ENCODE results near the gene KCNN2. TPM values are rescaled to one million over a fixed set of nuclear protein-coding genes. Genes with fewer than 3 reads are reported as not detected.
A peak's percentile ranks its signal among the peaks of the same experiment; 100 is the strongest.

Gene KCNN2
- total RNA-seq, 1 donor from 2014 or later: not detected

DNA sequence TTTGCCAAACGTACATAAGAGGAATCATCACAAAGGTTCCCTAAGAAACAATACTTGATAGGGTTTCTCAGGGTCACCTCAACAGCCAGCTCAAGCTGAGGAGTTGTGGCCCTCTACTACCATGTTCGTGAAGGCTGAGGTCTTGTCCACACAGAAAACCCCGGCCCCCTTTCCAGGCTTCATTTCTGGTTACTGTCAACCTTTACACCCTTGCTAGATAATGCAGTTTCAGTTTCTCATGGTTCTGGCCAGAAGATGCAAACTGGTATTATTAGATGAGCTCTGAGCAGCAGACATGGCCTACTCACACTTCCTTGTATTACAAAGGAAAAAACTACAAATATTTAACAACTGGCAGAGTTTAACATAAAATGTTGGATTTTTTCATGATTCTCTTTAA is 22.8 kb upstream of the KCNN2 start:
- H3K36me3 Mint-ChIP-seq (ENCODE audit: low read depth): no peaks in the 10 kb centered on the region
- no peak for DNase-seq
- H3K27me3 Mint-ChIP-seq: no peaks in the 10 kb centered on the region
- no peaks in the 10 kb centered on the region for H3K9me3 Mint-ChIP-seq
- intact Hi-C loops (cut with micrococcal nuclease): no loop called here
- no peak overlapping the region for H3K4me3 Mint-ChIP-seq
- H3K4me1 Mint-ChIP-seq: no peaks in the 10 kb centered on the region
- H3K27ac Mint-ChIP-seq: no peak overlapping the region

DNA sequence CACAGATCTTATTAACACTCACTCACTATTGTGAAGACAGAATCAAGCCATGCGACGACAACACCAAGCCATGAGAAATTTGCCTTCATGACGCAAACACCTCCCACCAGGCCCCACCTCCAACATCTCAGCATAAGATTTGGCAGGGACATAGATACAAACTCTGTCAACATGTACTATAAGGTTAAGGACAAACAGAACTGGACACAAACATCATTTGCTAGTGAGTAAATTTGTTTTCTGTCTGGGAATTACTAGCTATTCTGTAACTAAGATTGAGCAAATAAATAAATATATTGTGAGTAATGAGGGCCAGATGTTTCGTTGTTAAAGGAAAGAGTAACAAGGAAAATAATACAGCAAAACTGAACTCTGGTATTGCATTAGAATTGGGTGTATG is 15.7 kb upstream of the KCNN2 start:
- no peaks in the 10 kb centered on the region for H3K9me3 Mint-ChIP-seq
- no peaks in the 10 kb centered on the region for H3K27me3 Mint-ChIP-seq
- H3K4me3 Mint-ChIP-seq: no peak overlapping the region
- no peak for DNase-seq
- H3K4me1 Mint-ChIP-seq: no peaks in the 10 kb centered on the region
- no peaks in the 10 kb centered on the region for H3K36me3 Mint-ChIP-seq (ENCODE audit: low read depth)
- intact Hi-C loops (cut with micrococcal nuclease): no loop called here
- H3K27ac Mint-ChIP-seq: no peak overlapping the region

DNA sequence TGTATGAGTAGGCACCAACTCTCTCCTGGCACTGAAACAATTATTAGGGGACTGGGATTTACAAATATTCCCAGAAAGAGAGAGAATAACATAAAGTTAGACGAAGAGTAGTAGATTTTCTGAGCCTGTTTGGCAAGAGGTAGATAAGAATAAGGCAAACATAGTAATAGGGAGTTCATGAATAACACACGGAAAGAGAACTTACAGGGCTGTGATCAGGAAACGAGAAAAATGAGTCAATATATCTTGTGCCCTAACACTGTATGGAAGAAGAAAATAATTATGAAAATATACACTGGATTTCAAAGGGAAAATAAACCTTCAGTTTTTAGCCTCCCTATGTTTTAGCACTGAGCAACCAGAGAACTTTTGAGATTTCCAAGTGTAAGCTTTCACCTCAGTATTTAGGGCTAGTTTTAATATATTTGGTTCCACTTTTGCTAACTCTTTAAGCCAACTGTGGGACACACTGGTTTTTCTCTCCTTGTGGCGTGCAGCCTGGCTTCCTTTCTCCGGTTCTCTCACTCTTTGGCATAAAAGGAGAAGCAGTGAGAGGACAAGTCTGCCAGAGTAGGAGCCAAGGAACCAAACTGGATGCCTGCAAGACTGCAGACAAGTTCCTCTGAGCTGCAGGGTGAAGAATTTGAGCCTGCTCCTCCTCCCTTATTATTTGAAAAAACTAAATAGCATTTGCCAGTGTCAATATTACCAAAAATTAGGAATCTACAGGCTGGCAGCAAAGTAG is 6.6 kb upstream of the KCNN2 start:
- intact Hi-C loops (cut with micrococcal nuclease): no loop called here

DNA sequence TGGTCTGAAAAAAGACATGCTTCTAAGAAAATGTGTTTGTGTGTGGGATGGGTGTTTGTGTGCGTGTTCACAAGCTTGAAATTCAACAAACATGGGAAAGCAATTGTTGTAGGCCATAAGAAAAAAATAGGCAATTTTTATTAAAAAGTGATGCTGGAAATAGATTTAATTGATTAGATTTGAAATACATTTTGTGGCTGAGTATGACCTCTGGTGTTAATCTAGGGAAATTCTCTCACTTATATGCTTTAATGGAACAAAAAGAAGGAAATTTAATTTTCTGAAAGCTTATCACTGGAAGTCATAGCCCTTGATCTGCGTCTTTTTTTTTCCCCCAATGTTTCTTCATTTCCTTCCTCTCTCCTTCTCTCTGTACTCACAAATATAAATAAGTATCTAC is 3.5 kb upstream of the KCNN2 start:
- Mint-ChIP-seq H3K27ac (no peak overlapping the region), H3K4me3 (no peak overlapping the region), H3K4me1 (no peaks in the 10 kb centered on the region), H3K36me3 (ENCODE audit: low read depth) (no peaks in the 10 kb centered on the region), H3K9me3 (no peaks in the 10 kb centered on the region), H3K27me3 (peaks cover 41% of the 10 kb centered on the region)
- no peak for DNase-seq
- intact Hi-C loops (cut with micrococcal nuclease): no loop called here

More for the DNA sequence above, 6.6 kb upstream of the KCNN2 start:
- no peaks in the 10 kb centered on the region for H3K4me1 Mint-ChIP-seq
- no peak overlapping the region for H3K27ac Mint-ChIP-seq
- H3K36me3 Mint-ChIP-seq (ENCODE audit: low read depth): no peaks in the 10 kb centered on the region
- no peak for DNase-seq
- H3K27me3 Mint-ChIP-seq: peaks cover 18% of the 10 kb centered on the region
- no peaks in the 10 kb centered on the region for H3K9me3 Mint-ChIP-seq
- no peak overlapping the region for H3K4me3 Mint-ChIP-seq

DNA sequence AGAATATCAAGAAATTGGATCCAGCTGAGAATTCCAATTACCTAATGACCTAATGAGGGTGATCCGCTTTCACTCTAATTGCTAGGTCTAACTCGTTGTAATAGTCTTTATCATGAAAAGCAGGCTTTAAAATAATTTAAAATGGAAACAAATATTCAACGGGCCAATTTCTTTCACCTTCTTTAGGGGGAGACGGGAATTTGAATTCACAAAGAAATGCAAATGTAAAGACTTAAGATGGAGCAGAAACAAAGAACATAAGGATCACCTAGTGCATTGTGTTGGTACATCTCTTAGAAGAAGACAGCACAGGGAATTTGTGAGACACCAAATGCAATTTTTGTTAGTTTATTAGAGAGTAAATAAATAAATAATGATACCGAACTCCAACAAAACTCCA is 1.5 kb upstream of the KCNN2 start:
- no peak overlapping the region for H3K4me3 Mint-ChIP-seq
- DNase-seq: no peak
- no peaks in the 10 kb centered on the region for H3K4me1 Mint-ChIP-seq
- H3K27me3 Mint-ChIP-seq: peaks cover 53% of the 10 kb centered on the region
- H3K9me3 Mint-ChIP-seq: no peaks in the 10 kb centered on the region
- H3K27ac Mint-ChIP-seq: no peak overlapping the region
- no peaks in the 10 kb centered on the region for H3K36me3 Mint-ChIP-seq (ENCODE audit: low read depth)
- intact Hi-C loops (cut with micrococcal nuclease): loop anchor here (10.0 kb wide), 1 partner anchor 306 kb away; no protein-coding TSS in a partner anchor

DNA sequence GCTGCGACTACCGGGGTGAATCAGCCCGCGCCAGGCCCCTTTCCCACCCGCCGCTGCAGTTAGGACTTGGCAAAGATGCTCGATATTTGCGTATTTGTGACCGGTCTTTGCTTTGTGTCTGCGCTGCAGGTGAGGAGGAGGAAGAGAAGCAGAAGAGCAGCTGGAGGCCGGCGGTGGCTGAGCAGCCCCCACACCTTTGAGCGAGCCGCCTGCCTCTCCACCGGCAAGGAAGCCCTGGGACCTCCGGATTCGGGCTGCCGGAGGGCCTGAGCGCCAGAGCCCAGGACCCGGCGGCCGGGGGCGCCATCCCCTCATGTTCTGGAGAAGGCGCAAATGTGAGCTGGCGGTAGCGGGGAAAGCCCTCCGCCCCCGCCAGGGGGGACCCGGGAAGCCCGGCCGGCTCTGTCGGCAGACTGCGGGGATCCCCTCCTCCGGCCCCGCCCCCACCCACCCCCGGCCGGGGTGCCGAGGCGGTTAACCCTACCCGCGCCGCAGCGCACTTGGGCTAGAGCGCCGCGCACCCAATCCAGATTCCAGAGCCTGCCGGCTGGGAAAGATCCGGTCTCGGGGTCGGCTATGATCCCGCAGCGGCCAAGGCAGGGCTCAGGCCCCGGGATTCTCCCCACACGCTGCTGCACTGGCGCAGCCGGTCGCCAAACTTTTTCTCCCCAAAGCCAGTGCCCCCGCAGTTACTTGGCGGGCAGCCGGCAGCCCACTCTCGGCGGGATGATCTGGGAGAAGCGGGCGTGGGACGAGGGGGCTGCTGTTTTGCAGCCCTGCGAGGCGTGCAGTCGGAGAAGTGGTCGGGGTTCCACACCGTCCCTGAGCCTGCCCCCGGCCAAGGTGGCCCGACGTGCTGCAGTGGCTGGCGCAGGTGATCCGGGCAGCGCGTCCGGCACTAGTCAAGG is 800 bp upstream of the KCNN2 start:
- H3K36me3 Mint-ChIP-seq (ENCODE audit: low read depth): no peaks in the 10 kb centered on the region
- no peaks in the 10 kb centered on the region for H3K9me3 Mint-ChIP-seq
- H3K4me1 Mint-ChIP-seq: no peaks in the 10 kb centered on the region
- H3K4me3 Mint-ChIP-seq: no peak overlapping the region
- H3K27ac Mint-ChIP-seq: no peak overlapping the region
- DNase-seq: no peak
- intact Hi-C loops (cut with micrococcal nuclease): loop anchor here (10.0 kb wide), 1 partner anchor 306 kb away; no protein-coding TSS in a partner anchor
- H3K27me3 Mint-ChIP-seq: peaks cover 54% of the 10 kb centered on the region

DNA sequence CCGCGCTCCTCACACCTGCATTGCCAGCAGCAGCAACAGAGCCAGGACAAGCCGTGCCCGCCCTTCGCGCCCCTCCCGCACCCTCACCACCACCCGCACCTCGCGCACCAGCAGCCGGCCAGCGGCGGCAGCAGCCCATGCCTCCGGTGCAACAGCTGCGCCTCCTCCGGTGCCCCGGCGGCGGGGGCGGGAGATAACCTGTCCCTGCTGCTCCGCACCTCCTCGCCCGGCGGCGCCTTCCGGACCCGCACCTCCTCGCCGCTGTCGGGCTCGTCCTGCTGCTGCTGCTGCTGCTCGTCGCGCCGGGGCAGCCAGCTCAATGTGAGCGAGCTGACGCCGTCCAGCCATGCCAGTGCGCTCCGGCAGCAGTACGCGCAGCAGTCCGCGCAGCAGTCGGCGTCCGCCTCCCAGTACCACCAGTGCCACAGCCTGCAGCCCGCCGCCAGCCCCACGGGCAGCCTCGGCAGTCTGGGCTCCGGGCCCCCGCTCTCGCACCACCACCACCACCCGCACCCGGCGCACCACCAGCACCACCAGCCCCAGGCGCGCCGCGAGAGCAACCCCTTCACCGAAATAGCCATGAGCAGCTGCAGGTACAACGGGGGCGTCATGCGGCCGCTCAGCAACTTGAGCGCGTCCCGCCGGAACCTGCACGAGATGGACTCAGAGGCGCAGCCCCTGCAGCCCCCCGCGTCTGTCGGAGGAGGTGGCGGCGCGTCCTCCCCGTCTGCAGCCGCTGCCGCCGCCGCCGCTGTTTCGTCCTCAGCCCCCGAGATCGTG is 517 bp downstream of the KCNN2 start:
- no peak for DNase-seq
- peak overlapping the region; percentile 58 for H3K27ac Mint-ChIP-seq
- intact Hi-C loops (cut with micrococcal nuclease): loop anchor here (10.0 kb wide), 1 partner anchor 308 kb away; no protein-coding TSS in a partner anchor
- peaks cover 54% of the 10 kb centered on the region for H3K27me3 Mint-ChIP-seq
- H3K4me3 Mint-ChIP-seq: peak overlapping the region; percentile 35
- no peaks in the 10 kb centered on the region for H3K4me1 Mint-ChIP-seq
- no peaks in the 10 kb centered on the region for H3K9me3 Mint-ChIP-seq
- H3K36me3 Mint-ChIP-seq (ENCODE audit: low read depth): no peaks in the 10 kb centered on the region

DNA sequence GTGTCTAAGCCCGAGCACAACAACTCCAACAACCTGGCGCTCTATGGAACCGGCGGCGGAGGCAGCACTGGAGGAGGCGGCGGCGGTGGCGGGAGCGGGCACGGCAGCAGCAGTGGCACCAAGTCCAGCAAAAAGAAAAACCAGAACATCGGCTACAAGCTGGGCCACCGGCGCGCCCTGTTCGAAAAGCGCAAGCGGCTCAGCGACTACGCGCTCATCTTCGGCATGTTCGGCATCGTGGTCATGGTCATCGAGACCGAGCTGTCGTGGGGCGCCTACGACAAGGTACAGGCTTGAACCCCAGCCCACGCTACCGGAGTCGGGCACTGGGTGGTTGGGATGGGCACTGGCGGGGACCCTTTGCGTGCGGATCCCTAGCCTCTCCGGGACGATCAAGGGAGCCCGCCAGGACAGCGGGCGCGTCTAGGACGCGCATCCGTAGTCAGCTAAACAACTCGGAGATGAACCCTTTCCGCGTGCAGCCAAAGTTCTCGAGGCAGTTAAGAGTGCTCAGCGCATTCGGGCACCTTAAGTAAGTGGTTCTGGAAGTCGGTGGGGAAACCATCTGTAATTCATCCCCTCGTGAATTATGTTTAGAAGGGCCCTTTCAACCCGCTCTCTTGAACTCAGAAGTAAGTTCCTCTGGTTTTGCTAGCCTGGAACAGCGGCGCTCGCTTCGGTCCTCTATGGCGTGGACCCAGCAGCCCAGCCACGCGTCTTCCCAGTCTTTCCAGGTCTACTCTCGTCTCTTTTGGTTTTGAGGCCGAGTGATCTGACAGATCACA is 1.3 kb downstream of the KCNN2 start:
- H3K4me1 Mint-ChIP-seq: no peaks in the 10 kb centered on the region
- H3K27ac Mint-ChIP-seq: peak overlapping the region; percentile 55
- no peak for DNase-seq
- H3K36me3 Mint-ChIP-seq (ENCODE audit: low read depth): no peaks in the 10 kb centered on the region
- H3K27me3 Mint-ChIP-seq: peaks cover 54% of the 10 kb centered on the region
- intact Hi-C loops (cut with micrococcal nuclease): loop anchor here (10.0 kb wide), 1 partner anchor 308 kb away; no protein-coding TSS in a partner anchor
- no peaks in the 10 kb centered on the region for H3K9me3 Mint-ChIP-seq
- peak overlapping the region; percentile 7 for H3K4me3 Mint-ChIP-seq

DNA sequence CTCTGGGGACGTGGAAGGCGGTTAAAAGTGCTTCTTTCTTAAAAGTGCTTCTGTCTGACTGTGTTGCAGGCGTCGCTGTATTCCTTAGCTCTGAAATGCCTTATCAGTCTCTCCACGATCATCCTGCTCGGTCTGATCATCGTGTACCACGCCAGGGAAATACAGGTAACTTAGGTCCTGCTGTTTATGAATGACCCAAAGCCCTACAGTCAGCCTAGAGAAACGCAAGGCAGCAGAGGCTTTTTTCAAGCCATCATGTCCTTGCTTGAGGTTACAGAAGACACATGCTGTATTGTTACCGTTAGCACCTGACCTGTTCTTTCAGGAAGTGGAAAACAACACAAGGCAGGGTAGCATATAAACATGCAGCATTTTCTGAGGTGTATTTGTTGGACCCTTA is 2.0 kb downstream of the KCNN2 start:
- peak overlapping the region; percentile 55 for H3K27ac Mint-ChIP-seq
- intact Hi-C loops (cut with micrococcal nuclease): loop anchor here (10.0 kb wide), 1 partner anchor 309 kb away; no protein-coding TSS in a partner anchor

DNA sequence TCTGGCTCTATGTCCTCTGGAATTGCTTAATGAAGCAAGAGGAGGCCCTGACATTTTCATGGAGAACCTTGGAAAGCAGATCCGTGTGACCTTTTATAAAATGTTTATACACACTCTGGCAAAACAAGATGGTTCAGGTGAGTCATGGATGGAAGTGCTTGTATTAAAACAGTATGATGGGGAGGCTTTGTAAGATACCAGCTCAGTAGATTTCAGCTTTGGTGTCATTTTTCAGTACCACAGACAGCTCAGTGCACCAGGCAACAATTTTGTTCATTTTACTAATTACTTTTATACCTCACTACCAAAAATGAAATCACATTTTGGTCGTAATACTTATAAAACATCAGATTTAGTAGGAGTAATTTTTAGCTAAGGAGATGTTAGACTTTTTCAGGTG is 5.2 kb downstream of the KCNN2 start:
- no peak overlapping the region for H3K27ac Mint-ChIP-seq
- DNase-seq: no peak
- H3K27me3 Mint-ChIP-seq: peaks cover 22% of the 10 kb centered on the region
- H3K9me3 Mint-ChIP-seq: no peaks in the 10 kb centered on the region
- H3K4me3 Mint-ChIP-seq: no peak overlapping the region
- no peaks in the 10 kb centered on the region for H3K36me3 Mint-ChIP-seq (ENCODE audit: low read depth)
- H3K4me1 Mint-ChIP-seq: no peaks in the 10 kb centered on the region
- intact Hi-C loops (cut with micrococcal nuclease): loop anchor here (10.0 kb wide), 1 partner anchor 312 kb away; no protein-coding TSS in a partner anchor

More for the DNA sequence above, 2.0 kb downstream of the KCNN2 start:
- H3K4me3 Mint-ChIP-seq: peak overlapping the region; percentile 7
- H3K36me3 Mint-ChIP-seq (ENCODE audit: low read depth): no peaks in the 10 kb centered on the region
- H3K4me1 Mint-ChIP-seq: no peaks in the 10 kb centered on the region
- peaks cover 49% of the 10 kb centered on the region for H3K27me3 Mint-ChIP-seq
- no peak for DNase-seq
- no peaks in the 10 kb centered on the region for H3K9me3 Mint-ChIP-seq

DNA sequence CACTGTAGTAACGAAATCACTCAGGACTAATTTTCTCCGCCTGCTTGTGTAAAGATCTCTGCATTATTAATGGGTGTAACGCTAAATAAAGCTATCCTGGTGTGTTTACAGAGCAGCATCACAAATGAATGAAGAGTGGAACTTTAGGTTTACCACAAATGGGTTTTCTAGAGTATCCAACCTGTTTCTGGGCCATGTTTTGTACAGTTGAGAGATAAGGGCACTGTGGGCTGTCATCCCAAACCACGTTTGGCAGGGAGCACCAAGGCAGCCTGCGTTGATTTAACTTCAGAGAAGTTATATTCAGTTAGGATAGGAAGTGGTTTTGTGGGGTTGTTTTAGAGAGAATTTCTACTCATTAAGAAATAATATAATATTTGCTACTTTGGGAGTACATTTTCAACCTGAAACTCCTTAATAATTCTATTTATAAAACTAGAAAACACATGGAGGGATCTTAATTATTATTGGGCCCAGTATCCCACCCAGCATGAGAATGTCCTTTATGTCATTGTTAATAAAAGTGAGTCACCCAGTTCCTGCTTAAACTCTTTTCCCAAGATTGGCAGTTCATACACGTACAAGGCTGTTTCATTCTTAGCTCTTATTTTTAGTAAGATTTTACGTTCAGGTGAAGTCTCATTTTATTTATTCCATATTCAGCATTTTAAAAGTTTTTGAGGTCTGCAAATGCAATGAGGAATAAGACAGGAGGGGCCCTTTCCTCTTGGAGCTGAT is 8.0 kb downstream of the KCNN2 start:
- no peaks in the 10 kb centered on the region for H3K36me3 Mint-ChIP-seq (ENCODE audit: low read depth)
- intact Hi-C loops (cut with micrococcal nuclease): loop anchor here (10.0 kb wide), 1 partner anchor 315 kb away; no protein-coding TSS in a partner anchor
- no peak for DNase-seq
- no peaks in the 10 kb centered on the region for H3K4me1 Mint-ChIP-seq
- no peaks in the 10 kb centered on the region for H3K9me3 Mint-ChIP-seq
- H3K27me3 Mint-ChIP-seq: peaks cover 2% of the 10 kb centered on the region
- H3K27ac Mint-ChIP-seq: no peak overlapping the region
- no peak overlapping the region for H3K4me3 Mint-ChIP-seq

DNA sequence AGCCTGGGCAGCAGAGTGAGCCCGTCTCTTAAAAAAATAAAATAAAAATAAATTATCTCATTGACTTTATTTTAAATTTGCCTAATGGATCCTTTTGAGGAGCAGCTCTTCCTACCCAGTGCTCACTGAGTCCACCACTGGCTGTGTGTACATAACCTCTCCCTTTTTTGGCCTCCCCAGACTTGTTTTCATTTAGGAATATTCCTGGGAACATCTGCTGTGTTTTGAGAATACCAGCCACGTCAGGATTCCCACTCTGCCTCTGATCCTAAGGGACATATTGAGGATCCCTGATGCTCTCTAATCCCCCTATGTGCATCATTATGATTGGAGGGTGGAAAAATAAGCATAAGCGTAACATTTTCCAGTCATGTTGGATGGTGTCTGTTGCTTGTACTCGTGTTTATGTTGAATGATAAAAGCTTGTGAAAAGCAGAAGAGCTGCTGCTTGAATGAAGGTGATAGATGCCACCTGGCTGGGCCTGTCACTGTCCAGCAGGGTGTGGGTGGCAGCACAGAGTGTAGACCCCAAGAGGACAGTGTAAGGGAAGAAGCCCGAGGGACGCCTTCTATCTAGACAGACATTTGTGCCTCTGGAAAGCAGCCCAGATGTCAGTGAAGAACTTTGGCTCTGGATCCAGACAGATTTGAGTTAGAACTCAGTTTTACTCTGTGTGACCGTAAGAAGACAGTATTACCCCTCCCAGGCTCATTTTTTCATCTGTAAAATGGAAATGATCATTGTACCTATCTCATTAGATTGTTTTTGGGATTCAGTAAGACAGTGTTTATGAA is 15.4 kb downstream of the KCNN2 start:
- intact Hi-C loops (cut with micrococcal nuclease): no loop called here
- DNase-seq: no peak
- Mint-ChIP-seq H3K9me3 (no peaks in the 10 kb centered on the region), H3K4me1 (no peaks in the 10 kb centered on the region), H3K36me3 (ENCODE audit: low read depth) (no peaks in the 10 kb centered on the region), H3K27ac (no peak overlapping the region), H3K27me3 (no peaks in the 10 kb centered on the region), H3K4me3 (no peak overlapping the region)

Measured in activated CD4-positive, alpha-beta T cell treated with anti-CD3 and anti-CD28 coated beads, Interleukin-2, amount 10 ng/mL, durations not matched to agents 24 days and 14 days (primary cell).